Fibroblast of the aortic adventitia (primary cell): ENCODE measurements around the gene SLC25A20. TPM values are rescaled to one million over a fixed set of nuclear protein-coding genes. Genes with fewer than 3 reads are reported as not detected.

Source experiments
- DNase-seq: peaks from one replicate; pipeline ENCODE4 v3.0.0-alpha.2; 2010; ENCODE audit warnings: low read depth
- H3K4me3 ChIP-seq: 2 replicates; pipeline ENCODE4 v1.5.1; 2011; ENCODE audit warnings: low read depth, mild to moderate bottlenecking, control low read depth, low read length, moderate library complexity
- CTCF ChIP-seq: IDR thresholded peaks from 2 replicates; pipeline ENCODE4 v1.5.1; 2011; ENCODE audit warnings: mild to moderate bottlenecking, low read length, control low read depth, inconsistent platforms; ENCODE audit not compliant: insufficient read depth
- total RNA-seq: library from RNA; depleted of rRNA; stranded (reverse); fragments of >200 nt; gene quantifications from 2 replicates; pipeline ENCODE4 v1.2.3, GENCODE V29; 2012; ENCODE audit warnings: low replicate concordance

SLC25A20 gene
- total RNA-seq, 1 donor, result 20.9 TPM

GRCh38 chr3:48897460-48898376, 964 bp downstream of the SLC25A20 start:
- no peak for DNase-seq
- no peak for TF ChIP-seq CTCF

GRCh38 chr3:48896936-48897335, 1.7 kb downstream of the SLC25A20 start:
- H3K4me3 ChIP-seq, result no peak overlapping the region
- no peak for TF ChIP-seq CTCF
- no peak for DNase-seq

More at GRCh38 chr3:48897460-48898376, 964 bp downstream of the SLC25A20 start:
- peak overlapping the region; percentile 86 for H3K4me3 ChIP-seq

DNA sequence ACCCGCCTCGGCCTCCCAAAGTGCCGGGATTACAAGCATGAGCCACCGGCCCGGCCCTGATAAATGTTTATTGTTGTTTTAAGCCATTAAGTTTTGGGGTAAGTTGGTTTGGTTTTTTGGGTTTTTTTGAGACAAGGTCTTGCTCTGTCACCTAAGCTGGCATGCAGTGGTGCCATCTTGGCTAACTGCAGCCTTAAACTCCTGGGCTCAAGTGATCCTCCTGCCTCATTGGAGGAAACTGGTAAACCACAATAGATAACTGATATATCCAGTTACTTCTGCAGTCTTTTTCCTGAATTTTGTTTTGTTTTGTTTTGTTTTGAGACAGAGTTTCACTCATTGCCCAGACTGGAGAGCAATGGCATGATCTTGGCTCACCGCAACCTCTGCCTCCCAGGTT, 4.2 kb downstream of the SLC25A20 start:
- no peak for TF ChIP-seq CTCF
- no peak for DNase-seq
- no peak overlapping the region for H3K4me3 ChIP-seq

GRCh38 chr3:48891606-48892005, 7.1 kb downstream of the SLC25A20 start:
- no peak overlapping the region for H3K4me3 ChIP-seq
- DNase-seq, result no peak

DNA sequence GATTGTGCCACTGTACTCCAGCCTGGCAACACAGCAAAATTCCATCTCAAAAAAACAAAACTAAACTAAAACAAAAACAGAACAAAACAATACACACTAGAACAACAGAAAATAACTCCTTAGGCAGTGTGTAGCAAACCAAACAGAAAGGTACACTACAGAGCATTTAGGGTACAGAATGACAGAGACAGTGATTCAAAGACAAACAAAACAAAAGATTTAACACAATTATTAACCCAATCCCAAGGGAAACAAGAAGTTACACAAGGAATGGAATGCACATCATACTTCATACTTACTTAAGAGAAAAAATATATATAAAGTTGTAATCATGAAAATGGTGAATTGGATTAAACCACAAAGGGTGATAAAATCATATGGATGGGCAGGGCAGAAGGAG, 12.9 kb downstream of the SLC25A20 start:
- TF ChIP-seq CTCF, result no peak
- H3K4me3 ChIP-seq, result no peak overlapping the region
- peak; percentile 11 for DNase-seq

More at GRCh38 chr3:48891606-48892005, 7.1 kb downstream of the SLC25A20 start:
- no peak for TF ChIP-seq CTCF

- no peak for DNase-seq
- H3K4me3 ChIP-seq, result no peak overlapping the region
- no peak for TF ChIP-seq CTCF
Measured at GRCh38 chr3:48881652-48882114, 17.0 kb downstream of the SLC25A20 start.
